MM.1S (cell line): ENCODE results near the gene C14orf93.

Experiments
- EZH2 ChIP-seq: fragments of 300-600 bp; sonication (generic); optimal IDR thresholded peaks from 2 replicates; pipeline ENCODE3; 2017; ENCODE audit warnings: low read depth, mild to moderate bottlenecking, antibody characterized with exemption, low read length, mixed read lengths
- EZH2phosphoT487 ChIP-seq: fragments of 300-600 bp; sonication (generic); IDR thresholded peaks from 2 replicates; pipeline ENCODE4 v1.6.1; 2018; ENCODE audit warnings: antibody characterized with exemption, low read length
- TF ChIP-seq, protein P1 (sequence below): fragments of 300-600 bp; sonication (generic); IDR thresholded peaks from 2 replicates; pipeline ENCODE4 v1.5.1; 2016; ENCODE audit warnings: antibody characterized with exemption, low read length, mixed read lengths

DNA sequence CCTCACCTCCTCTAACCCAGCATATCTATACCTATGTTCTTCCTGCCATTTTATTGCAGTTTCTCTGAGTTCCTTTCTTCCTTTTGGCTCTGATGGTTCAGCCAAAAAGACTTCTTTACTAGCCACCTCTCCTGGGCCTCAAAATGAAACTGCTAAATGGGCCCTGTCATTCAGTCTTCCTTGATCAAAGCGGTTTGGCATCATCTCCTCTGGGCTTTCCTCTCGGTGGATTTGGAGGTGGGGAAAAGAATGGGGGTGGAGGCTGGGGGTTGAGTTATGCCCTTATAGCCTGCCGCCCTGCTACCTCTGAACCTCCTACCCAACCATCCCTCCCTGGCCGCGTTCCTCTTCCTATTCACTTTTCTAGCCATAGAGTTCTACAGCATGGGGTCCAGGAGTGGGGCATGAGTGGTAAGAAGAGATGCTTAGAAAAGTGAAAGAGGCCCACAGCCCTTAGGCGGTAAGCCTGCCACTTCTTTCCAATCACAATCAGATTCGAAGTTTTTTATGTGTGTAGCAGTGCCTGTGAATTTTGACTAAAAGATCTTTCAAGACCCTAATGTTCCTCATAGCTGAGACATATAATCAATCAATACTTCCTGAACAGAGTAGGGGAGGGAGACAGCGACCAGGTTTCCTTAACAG, 30.1 kb downstream of the C14orf93 start:
- TF ChIP-seq EZH2 = no peak
- TF ChIP-seq, protein P1, sequence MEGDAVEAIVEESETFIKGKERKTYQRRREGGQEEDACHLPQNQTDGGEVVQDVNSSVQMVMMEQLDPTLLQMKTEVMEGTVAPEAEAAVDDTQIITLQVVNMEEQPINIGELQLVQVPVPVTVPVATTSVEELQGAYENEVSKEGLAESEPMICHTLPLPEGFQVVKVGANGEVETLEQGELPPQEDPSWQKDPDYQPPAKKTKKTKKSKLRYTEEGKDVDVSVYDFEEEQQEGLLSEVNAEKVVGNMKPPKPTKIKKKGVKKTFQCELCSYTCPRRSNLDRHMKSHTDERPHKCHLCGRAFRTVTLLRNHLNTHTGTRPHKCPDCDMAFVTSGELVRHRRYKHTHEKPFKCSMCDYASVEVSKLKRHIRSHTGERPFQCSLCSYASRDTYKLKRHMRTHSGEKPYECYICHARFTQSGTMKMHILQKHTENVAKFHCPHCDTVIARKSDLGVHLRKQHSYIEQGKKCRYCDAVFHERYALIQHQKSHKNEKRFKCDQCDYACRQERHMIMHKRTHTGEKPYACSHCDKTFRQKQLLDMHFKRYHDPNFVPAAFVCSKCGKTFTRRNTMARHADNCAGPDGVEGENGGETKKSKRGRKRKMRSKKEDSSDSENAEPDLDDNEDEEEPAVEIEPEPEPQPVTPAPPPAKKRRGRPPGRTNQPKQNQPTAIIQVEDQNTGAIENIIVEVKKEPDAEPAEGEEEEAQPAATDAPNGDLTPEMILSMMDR = no peak
- TF ChIP-seq EZH2phosphoT487 = no peak
